HEK293 (cell line): ENCODE data around the gene NPC1.

Source experiments
- CTCF ChIA-PET: fragments of 350-600 bp; formaldehyde crosslinking; extraction: SDS; loops from one replicate; lab custom pipeline; 2021; ENCODE audit warnings: antibody characterized with exemption; lab: Yijun Ruan, JAX
- POLR2A ChIA-PET: fragments of 300-600 bp; formaldehyde crosslinking; extraction: SDS; loops from one replicate; lab custom pipeline; 2020; ENCODE audit warnings: antibody characterized with exemption, inconsistent platforms; lab: Yijun Ruan, JAX
- H3K27ac ChIP-seq: fragments of 200-500 bp; sonication (Bioruptor generic); 2 replicates; pipeline ENCODE4 v1.5.1; 2014; ENCODE audit warnings: low read depth, low read length, control low read depth, inconsistent platforms; ENCODE audit errors: extremely low read depth
- H3K36me3 ChIP-seq, 2 experiments: fragments of 200-500 bp in 1 of 2; sonication (Bioruptor generic) in 1 of 2; 1 replicate in 1 of 2; 2 replicates in 1 of 2; pipeline ENCODE4 v1.5.1; 2014 to 2017; ENCODE audit warnings: inconsistent platforms in 2 of 2, low read length in 2 of 2; ENCODE audit not compliant: control insufficient read depth in 2 of 2, insufficient read depth in 1 of 2
- H3K4me1 ChIP-seq: fragments of 200-500 bp; sonication (Bioruptor generic); 2 replicates; pipeline ENCODE4 v1.5.1; 2014; ENCODE audit warnings: mild to moderate bottlenecking, low read length, inconsistent platforms; ENCODE audit not compliant: control insufficient read depth, insufficient read depth
- H3K4me3 ChIP-seq: 2 replicates; pipeline ENCODE4 v1.5.1; 2011; ENCODE audit warnings: low read depth, mild to moderate bottlenecking, control low read depth, low read length, moderate library complexity
- H3K9me3 ChIP-seq: fragments of 200-500 bp; sonication (Bioruptor generic); 2 replicates; pipeline ENCODE4 v1.5.1; 2014; ENCODE audit warnings: low read depth, low read length, inconsistent platforms; ENCODE audit not compliant: control insufficient read depth, insufficient read depth
- GLI2 ChIP-seq: fragments of 450-650 bp; formaldehyde crosslinking; IDR thresholded peaks from 2 replicates; pipeline ENCODE4; 2017; ENCODE audit warnings: missing biosample characterization, missing genetic modification characterization, low read depth, borderline replicate concordance
- MZF1 ChIP-seq: fragments of 450-650 bp; formaldehyde crosslinking; IDR thresholded peaks from 2 replicates; pipeline ENCODE4 v1.5.1; 2017; ENCODE audit warnings: missing biosample characterization, missing genetic modification characterization, borderline replicate concordance
- SP7 ChIP-seq: fragments of 450-650 bp; formaldehyde crosslinking; IDR thresholded peaks from 2 replicates; pipeline ENCODE4 v1.5.1; 2016; ENCODE audit warnings: missing biosample characterization, missing genetic modification characterization
- TCF7L2 ChIP-seq: IDR thresholded peaks from 2 replicates; pipeline ENCODE4 v1.6.1; 2011; ENCODE audit warnings: low read depth, mild to moderate bottlenecking, inconsistent platforms, low read length, moderate library complexity, borderline replicate concordance
- YY1 ChIP-seq: fragments of 450-650 bp; formaldehyde crosslinking; IDR thresholded peaks from 2 replicates; pipeline ENCODE4 v1.5.1; 2018; ENCODE audit warnings: missing biosample characterization, missing genetic modification characterization
- ZEB2 ChIP-seq: fragments of 450-650 bp; formaldehyde crosslinking; IDR thresholded peaks from 2 replicates; pipeline ENCODE4 v1.5.1; 2016; ENCODE audit warnings: missing biosample characterization, missing genetic modification characterization
- ZNF138 ChIP-seq: fragments of 450-650 bp; formaldehyde crosslinking; IDR thresholded peaks from 2 replicates; pipeline ENCODE4 v1.5.1; 2016; ENCODE audit warnings: missing biosample characterization, missing genetic modification characterization, borderline replicate concordance
- ZNF174 ChIP-seq: fragments of 450-650 bp; formaldehyde crosslinking; IDR thresholded peaks from 2 replicates; pipeline ENCODE4 v1.5.0; 2017; ENCODE audit warnings: missing biosample characterization, mild to moderate bottlenecking, missing genetic modification characterization
- ZNF37A ChIP-seq: fragments of 450-650 bp; IDR thresholded peaks from 2 replicates; pipeline ENCODE4 v1.5.1; 2018; ENCODE audit warnings: missing biosample characterization, missing genetic modification characterization
- ZNF433 ChIP-seq: fragments of 450-650 bp; formaldehyde crosslinking; IDR thresholded peaks from 2 replicates; pipeline ENCODE4 v1.5.1; 2016; ENCODE audit warnings: missing biosample characterization, missing genetic modification characterization, low read depth
- ZNF837 ChIP-seq: fragments of 450-650 bp; formaldehyde crosslinking; IDR thresholded peaks from 2 replicates; pipeline ENCODE4 v1.5.1; 2016; ENCODE audit warnings: missing biosample characterization, missing genetic modification characterization
- TF ChIP-seq, protein P1 (sequence below): fragments of 450-650 bp; formaldehyde crosslinking; IDR thresholded peaks from 2 replicates; pipeline ENCODE4 v1.5.1; 2016; ENCODE audit warnings: missing biosample characterization, missing genetic modification characterization
- TF ChIP-seq, protein P2 (sequence below): fragments of 450-650 bp; formaldehyde crosslinking; IDR thresholded peaks from 2 replicates; pipeline ENCODE4 v1.5.1; 2017; ENCODE audit warnings: missing biosample characterization, missing genetic modification characterization
- TF ChIP-seq, protein P3 (sequence below): fragments of 450-650 bp; formaldehyde crosslinking; IDR thresholded peaks from 2 replicates; pipeline ENCODE4 v1.5.1; 2016; ENCODE audit warnings: missing biosample characterization, missing genetic modification characterization
- TF ChIP-seq, protein P4 (sequence below): fragments of 450-650 bp; formaldehyde crosslinking; IDR thresholded peaks from 2 replicates; pipeline ENCODE4 v1.5.1; 2016; ENCODE audit warnings: missing biosample characterization, missing genetic modification characterization

Gene NPC1

DNA sequence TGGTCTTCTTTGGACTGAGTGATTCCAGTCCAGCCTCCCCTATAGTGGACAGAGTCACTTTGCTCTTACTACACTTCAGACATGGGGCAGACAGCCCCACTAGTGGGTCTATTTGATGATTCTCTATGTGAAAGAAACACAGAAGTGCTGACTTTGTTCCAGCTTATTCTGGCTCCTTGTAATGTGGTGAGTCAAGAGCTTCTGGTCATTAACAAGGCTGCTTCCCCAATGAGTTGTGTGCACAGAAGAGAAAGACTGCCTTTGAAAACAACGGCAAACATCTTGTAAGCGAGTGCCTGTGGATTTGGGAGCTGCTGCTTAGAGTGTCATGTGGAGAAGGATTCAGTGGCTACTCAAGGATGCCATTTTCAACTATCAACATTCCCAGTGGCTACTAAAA is 43.8 kb downstream of the NPC1 start:
- H3K36me3 ChIP-seq, result peaks cover 37 to 96% of the 10 kb centered on the region in 2 experiments
- CTCF ChIA-PET, result interaction anchor here (1.2 kb wide), 1 partner anchor 45 kb away, joined by 3 read pairs; no protein-coding TSS in a partner anchor
- H3K4me1 ChIP-seq, result no peaks in the 10 kb centered on the region
- POLR2A ChIA-PET, result interaction anchor here (0.7 kb wide), 1 partner anchor 136 kb away, joined by 3 read pairs; no protein-coding TSS in a partner anchor
- TF ChIP-seq ZNF174 (tag by site-specific recombination), result no peak
- no peak for TF ChIP-seq SP7 (tag by site-specific recombination)
- no peak for TF ChIP-seq ZNF837 (tag by site-specific recombination)
- TF ChIP-seq, protein P1, sequence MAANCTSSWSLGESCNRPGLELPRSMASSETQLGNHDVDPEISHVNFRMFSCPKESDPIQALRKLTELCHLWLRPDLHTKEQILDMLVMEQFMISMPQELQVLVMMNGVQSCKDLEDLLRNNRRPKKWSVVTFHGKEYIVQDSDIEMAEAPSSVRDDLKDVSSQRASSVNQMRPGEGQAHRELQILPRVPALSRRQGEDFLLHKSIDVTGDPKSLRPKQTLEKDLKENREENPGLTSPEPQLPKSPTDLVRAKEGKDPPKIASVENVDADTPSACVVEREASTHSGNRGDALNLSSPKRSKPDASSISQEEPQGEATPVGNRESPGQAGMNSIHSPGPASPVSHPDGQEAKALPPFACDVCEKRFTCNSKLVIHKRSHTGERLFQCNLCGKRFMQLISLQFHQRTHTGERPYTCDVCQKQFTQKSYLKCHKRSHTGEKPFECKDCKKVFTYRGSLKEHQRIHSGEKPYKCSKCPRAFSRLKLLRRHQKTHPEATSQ, result no peak
- no peak for TF ChIP-seq ZEB2 (tag by site-specific recombination)
- TF ChIP-seq, protein P2, sequence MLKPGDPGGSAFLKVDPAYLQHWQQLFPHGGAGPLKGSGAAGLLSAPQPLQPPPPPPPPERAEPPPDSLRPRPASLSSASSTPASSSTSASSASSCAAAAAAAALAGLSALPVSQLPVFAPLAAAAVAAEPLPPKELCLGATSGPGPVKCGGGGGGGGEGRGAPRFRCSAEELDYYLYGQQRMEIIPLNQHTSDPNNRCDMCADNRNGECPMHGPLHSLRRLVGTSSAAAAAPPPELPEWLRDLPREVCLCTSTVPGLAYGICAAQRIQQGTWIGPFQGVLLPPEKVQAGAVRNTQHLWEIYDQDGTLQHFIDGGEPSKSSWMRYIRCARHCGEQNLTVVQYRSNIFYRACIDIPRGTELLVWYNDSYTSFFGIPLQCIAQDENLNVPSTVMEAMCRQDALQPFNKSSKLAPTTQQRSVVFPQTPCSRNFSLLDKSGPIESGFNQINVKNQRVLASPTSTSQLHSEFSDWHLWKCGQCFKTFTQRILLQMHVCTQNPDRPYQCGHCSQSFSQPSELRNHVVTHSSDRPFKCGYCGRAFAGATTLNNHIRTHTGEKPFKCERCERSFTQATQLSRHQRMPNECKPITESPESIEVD (tag by site-specific recombination), result no peak
- TF ChIP-seq GLI2 (tag by site-specific recombination), result no peak
- no peak for TF ChIP-seq MZF1 (tag by site-specific recombination)
- no peak for TF ChIP-seq YY1
- H3K27ac ChIP-seq, result no peak overlapping the region
- H3K4me3 ChIP-seq, result no peak overlapping the region
- H3K9me3 ChIP-seq, result no peaks in the 10 kb centered on the region

DNA sequence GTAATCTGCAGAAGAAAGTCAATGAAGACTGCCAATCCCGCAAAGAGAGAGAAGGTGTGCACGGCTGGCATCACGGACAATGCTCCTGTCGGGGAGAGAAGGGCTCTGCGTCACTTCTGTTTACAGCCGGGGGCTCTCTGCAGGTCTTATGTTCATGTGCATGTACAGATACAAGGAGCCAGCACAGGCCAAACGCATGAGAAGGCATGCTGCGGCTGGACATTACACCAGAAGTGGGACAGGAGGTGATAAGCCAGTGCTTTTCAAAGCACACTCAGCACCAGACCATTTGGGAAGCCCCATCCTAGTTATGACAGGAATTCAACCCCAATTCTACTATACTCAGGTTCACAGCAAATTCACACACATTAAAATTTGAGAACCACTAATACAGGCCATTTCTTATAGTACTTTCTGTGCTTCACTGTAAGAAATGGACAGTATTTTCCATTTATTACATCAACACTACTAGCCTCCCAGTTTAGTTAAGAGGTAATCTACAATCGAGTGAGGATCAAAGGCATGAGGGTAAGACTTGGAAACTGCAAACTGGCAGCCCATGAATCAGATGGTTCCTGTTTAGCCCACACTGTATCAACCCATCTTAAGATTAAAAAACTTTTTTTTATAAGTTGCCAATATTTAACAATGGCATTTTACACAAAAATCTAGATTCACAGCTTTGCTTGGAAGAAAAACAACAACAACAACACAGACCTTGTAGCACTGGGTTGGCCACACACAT is 44.8 kb downstream of the NPC1 start:
- CTCF ChIA-PET, result interaction anchor here (1.0 to 1.4 kb wide), 2 partner anchors 42 to 377 kb away, joined by 3 to 4 read pairs; no protein-coding TSS in a partner anchor
- Histone ChIP-seq H3K4me3 (no peak overlapping the region), H3K36me3 (peaks cover 32 to 96% of the 10 kb centered on the region in 2 experiments), H3K9me3 (no peaks in the 10 kb centered on the region), H3K4me1 (no peaks in the 10 kb centered on the region), H3K27ac (no peak overlapping the region)
- TF ChIP-seq, protein P3, sequence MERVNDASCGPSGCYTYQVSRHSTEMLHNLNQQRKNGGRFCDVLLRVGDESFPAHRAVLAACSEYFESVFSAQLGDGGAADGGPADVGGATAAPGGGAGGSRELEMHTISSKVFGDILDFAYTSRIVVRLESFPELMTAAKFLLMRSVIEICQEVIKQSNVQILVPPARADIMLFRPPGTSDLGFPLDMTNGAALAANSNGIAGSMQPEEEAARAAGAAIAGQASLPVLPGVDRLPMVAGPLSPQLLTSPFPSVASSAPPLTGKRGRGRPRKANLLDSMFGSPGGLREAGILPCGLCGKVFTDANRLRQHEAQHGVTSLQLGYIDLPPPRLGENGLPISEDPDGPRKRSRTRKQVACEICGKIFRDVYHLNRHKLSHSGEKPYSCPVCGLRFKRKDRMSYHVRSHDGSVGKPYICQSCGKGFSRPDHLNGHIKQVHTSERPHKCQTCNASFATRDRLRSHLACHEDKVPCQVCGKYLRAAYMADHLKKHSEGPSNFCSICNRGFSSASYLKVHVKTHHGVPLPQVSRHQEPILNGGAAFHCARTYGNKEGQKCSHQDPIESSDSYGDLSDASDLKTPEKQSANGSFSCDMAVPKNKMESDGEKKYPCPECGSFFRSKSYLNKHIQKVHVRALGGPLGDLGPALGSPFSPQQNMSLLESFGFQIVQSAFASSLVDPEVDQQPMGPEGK, result no peak
- no peak for TF ChIP-seq ZNF138 (tag by site-specific recombination)
- TF ChIP-seq ZNF37A (tag by site-specific recombination), result no peak
- TF ChIP-seq TCF7L2, result no peak
- TF ChIP-seq, protein P4, sequence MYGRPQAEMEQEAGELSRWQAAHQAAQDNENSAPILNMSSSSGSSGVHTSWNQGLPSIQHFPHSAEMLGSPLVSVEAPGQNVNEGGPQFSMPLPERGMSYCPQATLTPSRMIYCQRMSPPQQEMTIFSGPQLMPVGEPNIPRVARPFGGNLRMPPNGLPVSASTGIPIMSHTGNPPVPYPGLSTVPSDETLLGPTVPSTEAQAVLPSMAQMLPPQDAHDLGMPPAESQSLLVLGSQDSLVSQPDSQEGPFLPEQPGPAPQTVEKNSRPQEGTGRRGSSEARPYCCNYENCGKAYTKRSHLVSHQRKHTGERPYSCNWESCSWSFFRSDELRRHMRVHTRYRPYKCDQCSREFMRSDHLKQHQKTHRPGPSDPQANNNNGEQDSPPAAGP (tag by site-specific recombination), result no peak
- TF ChIP-seq ZNF433, result no peak
- POLR2A ChIA-PET, result no interaction called here
